VCaP (cell line): ENCODE data around the gene PIK3C2G.
A peak's percentile ranks its signal among the peaks of the same experiment; 100 is the strongest.

Experiments used
- H3K27ac ChIP-seq: fragments of 450-650 bp; 2 replicates; pipeline ENCODE4 v1.5.1; 2017
- TF ChIP-seq, protein P1 (sequence below): fragments of 450-650 bp; conservative IDR thresholded peaks from 2 replicates; pipeline ENCODE4 v1.5.1; 2017; ENCODE audit warnings: mild to moderate bottlenecking, moderate library complexity

The PIK3C2G gene, protein sequence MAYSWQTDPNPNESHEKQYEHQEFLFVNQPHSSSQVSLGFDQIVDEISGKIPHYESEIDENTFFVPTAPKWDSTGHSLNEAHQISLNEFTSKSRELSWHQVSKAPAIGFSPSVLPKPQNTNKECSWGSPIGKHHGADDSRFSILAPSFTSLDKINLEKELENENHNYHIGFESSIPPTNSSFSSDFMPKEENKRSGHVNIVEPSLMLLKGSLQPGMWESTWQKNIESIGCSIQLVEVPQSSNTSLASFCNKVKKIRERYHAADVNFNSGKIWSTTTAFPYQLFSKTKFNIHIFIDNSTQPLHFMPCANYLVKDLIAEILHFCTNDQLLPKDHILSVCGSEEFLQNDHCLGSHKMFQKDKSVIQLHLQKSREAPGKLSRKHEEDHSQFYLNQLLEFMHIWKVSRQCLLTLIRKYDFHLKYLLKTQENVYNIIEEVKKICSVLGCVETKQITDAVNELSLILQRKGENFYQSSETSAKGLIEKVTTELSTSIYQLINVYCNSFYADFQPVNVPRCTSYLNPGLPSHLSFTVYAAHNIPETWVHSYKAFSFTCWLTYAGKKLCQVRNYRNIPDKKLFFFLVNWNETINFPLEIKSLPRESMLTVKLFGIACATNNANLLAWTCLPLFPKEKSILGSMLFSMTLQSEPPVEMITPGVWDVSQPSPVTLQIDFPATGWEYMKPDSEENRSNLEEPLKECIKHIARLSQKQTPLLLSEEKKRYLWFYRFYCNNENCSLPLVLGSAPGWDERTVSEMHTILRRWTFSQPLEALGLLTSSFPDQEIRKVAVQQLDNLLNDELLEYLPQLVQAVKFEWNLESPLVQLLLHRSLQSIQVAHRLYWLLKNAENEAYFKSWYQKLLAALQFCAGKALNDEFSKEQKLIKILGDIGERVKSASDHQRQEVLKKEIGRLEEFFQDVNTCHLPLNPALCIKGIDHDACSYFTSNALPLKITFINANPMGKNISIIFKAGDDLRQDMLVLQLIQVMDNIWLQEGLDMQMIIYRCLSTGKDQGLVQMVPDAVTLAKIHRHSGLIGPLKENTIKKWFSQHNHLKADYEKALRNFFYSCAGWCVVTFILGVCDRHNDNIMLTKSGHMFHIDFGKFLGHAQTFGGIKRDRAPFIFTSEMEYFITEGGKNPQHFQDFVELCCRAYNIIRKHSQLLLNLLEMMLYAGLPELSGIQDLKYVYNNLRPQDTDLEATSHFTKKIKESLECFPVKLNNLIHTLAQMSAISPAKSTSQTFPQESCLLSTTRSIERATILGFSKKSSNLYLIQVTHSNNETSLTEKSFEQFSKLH (N-terminal part only)

DNA sequence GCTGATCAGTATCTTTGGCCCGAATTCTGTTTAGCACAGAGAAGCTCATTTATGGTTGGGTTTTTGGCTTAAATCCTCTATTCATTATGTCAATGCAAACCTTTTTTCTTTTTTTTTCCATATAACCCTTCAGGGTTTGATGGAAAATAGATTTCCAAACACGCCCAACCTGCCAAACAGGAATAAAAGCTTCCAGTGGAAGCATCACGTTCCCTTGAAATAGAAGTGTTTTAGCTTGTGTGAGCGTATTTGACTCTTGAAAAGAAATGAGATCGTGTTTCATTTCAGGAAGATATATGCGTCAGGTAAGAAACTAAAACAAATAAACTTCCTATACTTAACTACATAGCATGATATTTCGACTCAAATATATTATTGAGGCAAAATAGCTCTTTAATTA is at the start of gene PIK3C2G:
TSS of gene PIK3C2G (plus strand) at position 246 of the 400 bp plus-strand sequence. CDS start 20,564 bp downstream, outside the sequence.
- TF ChIP-seq, protein P1, sequence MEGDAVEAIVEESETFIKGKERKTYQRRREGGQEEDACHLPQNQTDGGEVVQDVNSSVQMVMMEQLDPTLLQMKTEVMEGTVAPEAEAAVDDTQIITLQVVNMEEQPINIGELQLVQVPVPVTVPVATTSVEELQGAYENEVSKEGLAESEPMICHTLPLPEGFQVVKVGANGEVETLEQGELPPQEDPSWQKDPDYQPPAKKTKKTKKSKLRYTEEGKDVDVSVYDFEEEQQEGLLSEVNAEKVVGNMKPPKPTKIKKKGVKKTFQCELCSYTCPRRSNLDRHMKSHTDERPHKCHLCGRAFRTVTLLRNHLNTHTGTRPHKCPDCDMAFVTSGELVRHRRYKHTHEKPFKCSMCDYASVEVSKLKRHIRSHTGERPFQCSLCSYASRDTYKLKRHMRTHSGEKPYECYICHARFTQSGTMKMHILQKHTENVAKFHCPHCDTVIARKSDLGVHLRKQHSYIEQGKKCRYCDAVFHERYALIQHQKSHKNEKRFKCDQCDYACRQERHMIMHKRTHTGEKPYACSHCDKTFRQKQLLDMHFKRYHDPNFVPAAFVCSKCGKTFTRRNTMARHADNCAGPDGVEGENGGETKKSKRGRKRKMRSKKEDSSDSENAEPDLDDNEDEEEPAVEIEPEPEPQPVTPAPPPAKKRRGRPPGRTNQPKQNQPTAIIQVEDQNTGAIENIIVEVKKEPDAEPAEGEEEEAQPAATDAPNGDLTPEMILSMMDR = no peak
- no peak within 1 kb of the TSS for H3K27ac ChIP-seq

DNA sequence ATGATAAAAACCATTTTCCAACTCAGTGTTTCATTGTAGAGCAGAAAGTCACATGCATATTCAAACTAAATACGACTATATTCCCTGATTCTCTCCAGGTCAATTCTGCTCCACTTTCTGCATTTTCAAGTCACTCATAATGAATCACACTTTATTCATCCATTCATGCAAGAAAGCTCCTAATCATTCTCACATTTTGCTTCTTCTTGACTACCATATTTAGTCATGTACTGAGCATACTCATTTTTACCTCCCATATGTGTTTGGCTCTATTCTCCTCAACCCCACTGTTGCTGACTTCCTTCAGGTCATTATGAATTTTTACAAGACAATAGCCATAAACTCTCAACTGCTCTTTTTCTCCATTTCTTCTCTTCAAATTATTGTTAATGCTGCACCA is 43.4 kb upstream of the PIK3C2G start:
- no peak overlapping the region for H3K27ac ChIP-seq
- TF ChIP-seq, protein P1 = no peak

DNA sequence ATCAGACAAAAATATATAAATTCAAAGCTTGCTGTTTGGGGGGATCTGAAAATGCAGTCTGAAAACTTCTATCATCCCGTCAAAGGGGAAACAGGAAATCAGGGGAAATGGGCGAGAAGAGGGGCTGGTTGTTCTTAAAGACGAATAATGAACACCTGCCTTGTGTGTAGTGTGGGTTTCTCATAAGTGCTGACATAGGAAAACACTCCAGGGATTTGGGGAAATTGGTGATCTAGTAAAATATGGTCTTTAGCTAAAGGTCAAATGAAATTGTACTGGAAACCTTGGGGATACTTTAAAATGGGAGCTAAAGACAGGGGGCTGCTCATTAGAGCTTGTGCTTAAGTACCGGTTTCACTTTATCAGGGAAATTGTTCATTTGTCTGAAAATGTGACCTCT is 39.6 kb upstream of the PIK3C2G start:
- H3K27ac ChIP-seq = no peak overlapping the region
- TF ChIP-seq, protein P1 = no peak

DNA sequence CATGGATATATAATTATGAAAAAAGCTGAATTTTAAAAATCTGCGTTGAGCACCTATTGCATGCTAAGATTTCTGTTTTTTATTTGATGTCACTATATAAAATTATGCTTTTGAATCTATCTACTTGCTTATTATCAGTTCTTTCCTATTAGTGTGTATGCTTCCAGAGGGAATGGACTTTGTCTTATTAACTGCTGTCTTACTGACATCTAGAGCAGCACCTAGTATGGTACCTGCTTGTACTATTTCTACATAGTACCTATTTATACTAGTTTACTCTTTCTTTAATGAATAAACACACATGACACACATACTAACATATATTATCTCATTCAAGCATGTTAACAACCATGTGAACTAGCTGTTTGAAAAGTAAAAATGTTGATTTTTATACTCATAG is 38.6 kb upstream of the PIK3C2G start:
- H3K27ac ChIP-seq = no peak overlapping the region
- TF ChIP-seq, protein P1 = no peak

DNA sequence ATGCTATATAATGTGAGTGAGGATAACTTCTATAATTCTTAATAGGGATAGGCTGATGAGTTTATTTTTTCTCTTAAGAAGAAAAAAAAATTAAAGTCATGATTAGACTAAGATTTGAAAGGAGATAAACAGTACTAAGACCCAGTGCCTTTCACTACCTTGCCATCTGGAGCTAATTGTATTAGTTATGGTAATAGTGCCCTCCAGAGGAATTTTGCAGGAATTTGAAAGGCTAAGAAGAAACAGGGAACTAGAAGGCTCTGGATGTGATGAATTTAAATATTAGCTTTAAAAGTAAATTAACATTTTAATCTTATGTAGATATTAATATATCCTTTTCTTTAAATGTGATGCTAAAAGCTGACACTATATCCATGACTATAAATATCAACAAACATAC is 36.6 kb upstream of the PIK3C2G start:
- TF ChIP-seq, protein P1 = peak; percentile 75
- H3K27ac ChIP-seq = no peak overlapping the region

DNA sequence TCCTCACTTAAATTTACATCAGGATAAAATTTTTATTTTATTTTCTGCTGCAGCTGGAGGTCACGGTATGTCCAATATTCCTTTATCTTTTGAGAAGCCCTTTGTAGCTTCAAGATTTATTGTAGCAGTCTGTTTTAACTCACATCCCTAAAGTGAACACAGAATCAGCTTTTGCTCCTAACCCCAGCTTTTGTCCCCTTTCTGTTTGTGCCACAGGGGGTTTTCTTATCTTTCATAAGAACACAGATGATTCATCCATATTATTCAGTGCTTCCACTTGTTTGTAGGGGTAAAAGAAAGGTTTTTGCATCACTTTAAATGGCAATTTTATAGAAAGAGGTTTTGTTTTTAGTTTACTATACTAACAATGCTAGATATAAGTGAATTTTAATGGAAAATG is 21.8 kb upstream of the PIK3C2G start:
- TF ChIP-seq, protein P1 = no peak
- H3K27ac ChIP-seq = no peak overlapping the region
